A673 (cell line): Measurements from ENCODE around the gene HES7.

Experiments used
- CTCF ChIP-seq: fragments of 300-800, 200-600 bp; sonication (generic); conservative IDR thresholded peaks from 2 replicates; pipeline ENCODE4 v1.5.1; 2017; ENCODE audit warnings: low read depth, mild to moderate bottlenecking, antibody characterized with exemption, low read length, moderate library complexity, mixed read lengths
- EZH2 ChIP-seq: fragments of 200-600 bp; sonication (generic); IDR thresholded peaks from 2 replicates; pipeline ENCODE4 v1.6.1; 2017; ENCODE audit warnings: borderline replicate concordance, low read depth, mild to moderate bottlenecking, mixed read lengths, antibody characterized with exemption, low read length; ENCODE audit not compliant: poor library complexity, severe bottlenecking

DNA sequence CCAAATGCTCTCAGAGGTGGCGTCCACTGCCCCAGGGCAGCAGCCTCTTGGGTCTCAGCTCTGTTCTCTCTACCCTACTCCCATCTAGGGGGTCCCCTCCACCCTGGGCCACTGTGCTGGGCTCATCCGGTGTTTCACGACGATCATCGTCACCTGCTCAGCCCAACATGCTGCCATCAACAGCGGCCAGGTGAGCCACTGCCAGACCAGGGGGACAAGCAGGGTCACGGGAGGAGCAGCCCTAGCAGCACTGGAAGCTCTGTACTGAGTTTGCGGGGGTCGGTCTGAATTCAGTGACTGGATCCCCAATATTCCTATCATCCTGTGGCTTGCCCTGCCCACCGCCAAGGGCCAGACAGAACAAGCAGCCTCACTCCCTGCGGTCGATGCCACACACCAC, 52.4 kb downstream of the HES7 start:
- TF ChIP-seq CTCF: no peak
- no peak for TF ChIP-seq EZH2
